D721Med (cell line): Measurements from ENCODE around the gene DHX36.

Experiments
- DNase-seq: peaks from one replicate; pipeline ENCODE4 v3.0.0; 2011; ENCODE audit warnings: low spot score; ENCODE audit not compliant: insufficient read length
- FAIRE-seq: peaks from 2 replicates; lab custom pipeline; 2011; peaks lifted over from hg19 to GRCh38; lab: Jason Lieb, UNC
- CTCF ChIP-seq: IDR thresholded peaks from 2 replicates; pipeline ENCODE4 v1.5.1; 2012; ENCODE audit warnings: mild to moderate bottlenecking, control low read depth; ENCODE audit not compliant: insufficient read depth; ENCODE audit errors: missing control alignments

The DHX36 gene

GRCh38 chr3:154243353-154243752 lies 80.9 kb downstream of the DHX36 start:
- DNase-seq (no peak), FAIRE-seq (no peak)
- TF ChIP-seq CTCF = no peak

- DNase-seq (no peak), FAIRE-seq (no peak)
- TF ChIP-seq CTCF = no peak
Measured at GRCh38 chr3:154242766-154243165, 81.5 kb downstream of the DHX36 start.

- FAIRE-seq (no peak), DNase-seq (no peak)
- no peak for TF ChIP-seq CTCF
Measured at GRCh38 chr3:154241496-154241895, 82.8 kb downstream of the DHX36 start.

GRCh38 chr3:154240235-154240634 lies 84.1 kb downstream of the DHX36 start:
- DNase-seq (no peak), FAIRE-seq (no peak)
- no peak for TF ChIP-seq CTCF

GRCh38 chr3:154236331-154236730 lies 88.0 kb downstream of the DHX36 start:
- FAIRE-seq = no peak
- no peak for DNase-seq
- TF ChIP-seq CTCF = no peak

GRCh38 chr3:154235330-154235729 lies 89.0 kb downstream of the DHX36 start:
- no peak for FAIRE-seq
- no peak for DNase-seq
- no peak for TF ChIP-seq CTCF

GRCh38 chr3:154229217-154229590 lies 95.1 kb downstream of the DHX36 start:
- FAIRE-seq (no peak), DNase-seq (no peak)
- no peak for TF ChIP-seq CTCF
